Naive thymus-derived CD8-positive, alpha-beta T cell (primary cell): ENCODE data around the gene RBM8A. TPM values are rescaled to one million over a fixed set of nuclear protein-coding genes. Genes with fewer than 3 reads are reported as not detected.

ENCODE experiments used
- ATAC-seq, 2 donors: fragments of 150-1000 bp; cut with Tn5 transposase in 1 of 2; sonication (Bioruptor Pico), chemical (Tn5 transposase) in 1 of 2; 1 replicate in 1 of 2; 2 replicates in 1 of 2; pipeline ENCODE4 v1.10.0; 2021; ENCODE audit warnings: mild to moderate bottlenecking in 2 of 2, moderate library complexity in 2 of 2
- POLR2A ChIA-PET: fragments of 350-600 bp; sonication (Branson Sonifier 250); formaldehyde crosslinking; loops from one replicate; lab custom pipeline; 2021; ENCODE audit warnings: antibody characterized with exemption; lab: Charles Lee
- DNase-seq, 10 donors: peaks; one replicate each; pipeline versions ENCODE4 v3.0.0 to v3.0.0-alpha.2; 2020 to 2022
- H3K27ac Mint-ChIP-seq, 10 donors: one replicate each; pipeline ENCODE4 v1.8.0; 2020 to 2022; ENCODE audit warnings: mild to moderate bottlenecking in 10 of 10, mixed read lengths in 10 of 10, moderate library complexity in 4 of 10, inconsistent platforms in 1 of 10
- H3K27me3 Mint-ChIP-seq, 5 donors: one replicate each; pipeline ENCODE4 v1.8.0; 2021 to 2022; ENCODE audit warnings: mixed read lengths in 5 of 5
- H3K36me3 Mint-ChIP-seq, 3 donors: one replicate each; pipeline ENCODE4 v1.8.0; 2020 to 2022; ENCODE audit warnings: mixed read lengths in 3 of 3, mild to moderate bottlenecking in 2 of 3, inconsistent platforms in 1 of 3
- H3K4me1 Mint-ChIP-seq, 4 donors: one replicate each; pipeline ENCODE4 v1.8.0; 2021 to 2022; ENCODE audit warnings: mixed read lengths in 4 of 4
- H3K4me3 Mint-ChIP-seq, 10 donors: one replicate each; pipeline ENCODE4 v1.8.0; 2020 to 2022; ENCODE audit warnings: mild to moderate bottlenecking in 10 of 10, mixed read lengths in 10 of 10, moderate library complexity in 6 of 10, inconsistent platforms in 1 of 10
- H3K9me3 Mint-ChIP-seq, 9 donors: one replicate each; pipeline ENCODE4 v1.8.0; 2020 to 2022; ENCODE audit warnings: mixed read lengths in 9 of 9, mild to moderate bottlenecking in 3 of 9, inconsistent platforms in 1 of 9, moderate library complexity in 1 of 9
- polyA plus RNA-seq, 3 donors: library from polyadenylated mRNA; unstranded; fragments of 300-500 nt; fragmentation: Illumina TruSeq; gene quantifications; one replicate each; pipeline ENCODE4 v1.2.3, GENCODE V29; 2021
- total RNA-seq, 8 experiments: library from RNA in 2 of 8; stranded (reverse) in 2 of 8; gene quantifications; one replicate each; pipeline ENCODE4 v1.2.3 and lab custom pipeline; 2021 to 2026

Gene RBM8A
- total and polyA plus RNA-seq, 5 experiments from 2014 or later: 127 to 191 (median 138) TPM

- Mint-ChIP-seq H3K4me3 (peak overlapping the region; percentile 75 to 88 (median 81)), H3K4me1 (peaks cover 9 to 20% (median 17%) of the 10 kb centered on the region in 4 donors), H3K9me3 (no peaks in the 10 kb centered on the region), H3K36me3 (peaks cover 0 to 2% (median 0%) of the 10 kb centered on the region in 3 donors), H3K27ac (peak overlapping the region; percentile 75 to 94 (median 84)), H3K27me3 (peaks cover 0 to 11% (median 2%) of the 10 kb centered on the region in 5 donors)
- peak in 7 of 10 donors; percentile 13 to 54 (median 36) for DNase-seq
- peak; percentile 91 to 92 for ATAC-seq
- POLR2A ChIA-PET: interaction anchor here (0.5 to 3.7 kb wide), 14 partner anchors 9 to 178 kb away, joined by 3 to 39 read pairs (median 4); partner anchors contain the start of genes ANKRD34A, NUDT17, PIAS3 and POLR3C
These were observed 55.0 kb downstream of the RBM8A start for GRCh38 chr1:145871994-145872924.

Other genes with a start within 250 kb of the RBM8A start
- not detected for gene PDZK1, start 220.1 kb downstream of the RBM8A start, total RNA-seq
- gene PDZK1, start 220.1 kb downstream of the RBM8A start, polyA plus RNA-seq: under 1 TPM in 2 of 3 donors, not detected in 1; 0.24 to 0.43 TPM
- gene CD160, start 208.0 kb downstream of the RBM8A start, total RNA-seq: not detected
- 100 to 1,000 TPM in 1 of 3 donors, 1 to 10 TPM in 2; 1.7 to 117 (median 2.4) TPM for gene CD160, start 208.0 kb downstream of the RBM8A start, polyA plus RNA-seq
- 10 to 100 TPM; 16.3 to 18.9 TPM for gene RNF115, start 103.4 kb downstream of the RBM8A start, total RNA-seq
- 1 to 10 TPM; 5.8 to 6.6 (median 6.1) TPM for gene RNF115, start 103.4 kb downstream of the RBM8A start, polyA plus RNA-seq
- 10 to 100 TPM; 42.8 to 44.6 TPM for gene POLR3C, start 103.3 kb downstream of the RBM8A start, total RNA-seq
- gene POLR3C, start 103.3 kb downstream of the RBM8A start, polyA plus RNA-seq: 10 to 100 TPM; 40.2 to 54.5 (median 40.7) TPM
- gene NUDT17, start 81.9 kb downstream of the RBM8A start, total RNA-seq: 1 to 10 TPM; 5.8 to 6.1 TPM
- gene NUDT17, start 81.9 kb downstream of the RBM8A start, polyA plus RNA-seq: 1 to 10 TPM; 2.0 to 3.9 (median 3.4) TPM
- 10 to 100 TPM; 31.1 to 33.8 TPM for gene PIAS3, start 68.4 kb downstream of the RBM8A start, total RNA-seq
- 10 to 100 TPM; 10.7 to 14.7 (median 12.4) TPM for gene PIAS3, start 68.4 kb downstream of the RBM8A start, polyA plus RNA-seq
- gene ANKRD35, start 41.6 kb downstream of the RBM8A start, total RNA-seq: not detected
- under 1 TPM; 0.27 to 0.57 (median 0.42) TPM for gene ANKRD35, start 41.6 kb downstream of the RBM8A start, polyA plus RNA-seq
- gene ITGA10, start 17.4 kb downstream of the RBM8A start, total RNA-seq: 1 to 10 TPM; 5.0 to 5.1 TPM
- gene ITGA10, start 17.4 kb downstream of the RBM8A start, polyA plus RNA-seq: not detected
- gene PEX11B, start 8.8 kb downstream of the RBM8A start, total RNA-seq: 10 to 100 TPM; 37.5 to 39.7 TPM
- gene PEX11B, start 8.8 kb downstream of the RBM8A start, polyA plus RNA-seq: 10 to 100 TPM; 35.3 to 50.3 (median 44.0) TPM
- 10 to 100 TPM; 54.6 to 59.4 TPM for gene LIX1L, start 30.5 kb upstream of the RBM8A start, total RNA-seq
- 10 to 100 TPM; 26.3 to 31.7 (median 29.3) TPM for gene LIX1L, start 30.5 kb upstream of the RBM8A start, polyA plus RNA-seq
- 1 to 10 TPM in 1 of 2 experiments, under 1 TPM in 1; 0.96 to 1.6 TPM for gene ANKRD34A, start 37.1 kb upstream of the RBM8A start, total RNA-seq
- gene ANKRD34A, start 37.1 kb upstream of the RBM8A start, polyA plus RNA-seq: under 1 TPM; 0.12 to 0.38 (median 0.25) TPM
- gene POLR3GL, start 37.2 kb upstream of the RBM8A start, total RNA-seq: 10 to 100 TPM; 32.5 to 34.4 TPM
- 100 to 1,000 TPM in 1 of 3 donors, 10 to 100 TPM in 2; 98.4 to 101 (median 98.6) TPM for gene POLR3GL, start 37.2 kb upstream of the RBM8A start, polyA plus RNA-seq
- 100 to 1,000 TPM; 836 to 848 TPM for gene TXNIP, start 69.1 kb upstream of the RBM8A start, total RNA-seq
- gene TXNIP, start 69.1 kb upstream of the RBM8A start, polyA plus RNA-seq: 1,000 to 10,000 TPM; 4,009 to 5,114 (median 5,016) TPM
- not detected for gene HJV, start 94.3 kb upstream of the RBM8A start, total RNA-seq
- gene HJV, start 94.3 kb upstream of the RBM8A start, polyA plus RNA-seq: not detected
- 1 to 10 TPM; 1.7 to 1.8 TPM for gene NBPF10, start 217.3 kb upstream of the RBM8A start, total RNA-seq
- gene NBPF10, start 217.3 kb upstream of the RBM8A start, polyA plus RNA-seq: under 1 TPM; 0.01 to 0.10 (median 0.02) TPM